ENCODE results near the gene ACOX1. TPM values are rescaled to one million over a fixed set of nuclear protein-coding genes. Genes with fewer than 3 reads are reported as not detected.

The ACOX1 gene
- total and polyA plus RNA-seq, 2 of the 13 experiments (the other 11 are each of a cell fraction or from before 2014, with no cell fraction given) = 86.4 to 120 TPM

DNA sequence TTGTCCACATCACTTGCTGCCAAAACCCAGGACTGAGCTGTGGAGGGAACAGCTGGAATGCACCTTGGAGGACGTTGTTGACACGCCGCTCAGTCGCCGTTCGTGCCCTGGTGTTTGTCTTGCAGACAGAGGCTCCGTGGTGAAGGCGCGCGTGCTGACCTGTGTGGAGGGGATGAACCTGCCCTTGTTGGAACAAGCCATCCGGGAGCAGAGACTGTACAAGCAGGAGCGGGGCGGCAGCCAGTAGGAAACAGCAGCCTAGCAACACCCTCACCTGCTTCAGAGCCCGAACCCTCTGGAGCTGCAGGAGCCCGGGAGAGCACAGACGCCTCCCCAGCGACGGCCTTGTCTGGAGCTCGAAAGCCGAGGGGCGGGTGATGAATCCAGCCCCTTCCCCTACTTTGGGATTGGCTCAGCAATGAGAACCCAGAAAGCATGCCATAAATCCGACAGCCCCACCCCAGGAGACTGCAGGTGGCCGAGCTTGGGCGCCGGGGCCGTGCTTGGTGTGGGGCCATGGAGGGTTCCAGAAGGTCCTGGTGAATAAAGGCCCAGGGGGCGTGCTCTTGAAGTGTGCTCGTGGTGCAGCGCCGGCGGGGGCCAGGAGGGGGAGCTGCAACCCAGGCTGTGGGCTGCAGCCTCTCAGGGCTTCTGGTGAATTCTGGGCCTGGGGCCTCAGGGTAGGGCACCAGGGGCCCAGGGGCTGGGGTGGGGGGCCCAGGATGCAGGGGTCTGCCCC, 21.2 kb upstream of the ACOX1 start (continued):
- TF ChIP-seq ZNF18 (CRISPR knock-in tag; IDR thresholded peaks at IDR 0.05; ENCODE audit: insufficient replicate concordance) = peak; percentile 44
- TF ChIP-seq SMARCC2 (IDR thresholded peaks at IDR 0.05) = no peak
- no peak for TF ChIP-seq HIVEP1 (CRISPR knock-in tag; IDR thresholded peaks at IDR 0.05)
- TF ChIP-seq ZSCAN25 (CRISPR knock-in tag; IDR thresholded peaks at IDR 0.05) = peak; percentile 24; the same call in 1 of the 2 replicates
- TF ChIP-seq ZKSCAN8 (CRISPR knock-in tag; IDR thresholded peaks at IDR 0.05; ENCODE audit: borderline replicate concordance) = no peak
- no peak for TF ChIP-seq CREB1 (IDR thresholded peaks at IDR 0.05)
- no peak for TF ChIP-seq CREB1 (CRISPR knock-in tag; IDR thresholded peaks at IDR 0.05)
- no peak for TF ChIP-seq IKZF1 (IDR thresholded peaks at IDR 0.05)
- TF ChIP-seq ZNF605 (CRISPR knock-in tag; IDR thresholded peaks at IDR 0.05) = peak; percentile 53; the same call in 1 of the 2 replicates
- TF ChIP-seq SIN3A (IDR thresholded peaks at IDR 0.05; ENCODE audit: borderline replicate concordance, low read depth, low read length) = no peak
- TF ChIP-seq TEAD3 (CRISPR knock-in tag; optimal IDR thresholded peaks at IDR 0.05; ENCODE audit: borderline replicate concordance) = peak; percentile 95
- TF ChIP-seq PRPF4 (IDR thresholded peaks at IDR 0.05; ENCODE audit: low read depth, low read length, poor library complexity, severe bottlenecking) = no peak
- 0 out of 2 replicates have a peak, but pooled peaks have one; percentile 28 for TF ChIP-seq SAP130 (CRISPR knock-in tag; IDR thresholded peaks at IDR 0.05; ENCODE audit: low read depth)
- TF ChIP-seq MLLT10 (CRISPR knock-in tag; IDR thresholded peaks at IDR 0.05) = no peak
- no peak for TF ChIP-seq NFKBIZ (CRISPR knock-in tag; IDR thresholded peaks at IDR 0.05)
- peak; percentile 49; the same call in 1 of the 2 replicates for TF ChIP-seq HDAC1 (CRISPR knock-in tag; IDR thresholded peaks at IDR 0.05)
- no peak for TF ChIP-seq LRRFIP1 (CRISPR knock-in tag; conservative IDR thresholded peaks at IDR 0.05)
- no peak for TF ChIP-seq ZFP82 (CRISPR knock-in tag; IDR thresholded peaks at IDR 0.05; ENCODE audit: borderline replicate concordance)
- no peak for TF ChIP-seq NCOR1 (IDR thresholded peaks at IDR 0.05; ENCODE audit: borderline replicate concordance, low read length)
- TF ChIP-seq ZNF589 (CRISPR knock-in tag; conservative IDR thresholded peaks at IDR 0.05) = no peak
- TF ChIP-seq SIX1 (CRISPR knock-in tag; IDR thresholded peaks at IDR 0.05; ENCODE audit: borderline replicate concordance) = no peak
- peak; percentile 42; the same call in 1 of the 2 replicates for TF ChIP-seq KDM2A (CRISPR knock-in tag; IDR thresholded peaks at IDR 0.05; ENCODE audit: borderline replicate concordance, low read depth)
- TF ChIP-seq, protein P1, sequence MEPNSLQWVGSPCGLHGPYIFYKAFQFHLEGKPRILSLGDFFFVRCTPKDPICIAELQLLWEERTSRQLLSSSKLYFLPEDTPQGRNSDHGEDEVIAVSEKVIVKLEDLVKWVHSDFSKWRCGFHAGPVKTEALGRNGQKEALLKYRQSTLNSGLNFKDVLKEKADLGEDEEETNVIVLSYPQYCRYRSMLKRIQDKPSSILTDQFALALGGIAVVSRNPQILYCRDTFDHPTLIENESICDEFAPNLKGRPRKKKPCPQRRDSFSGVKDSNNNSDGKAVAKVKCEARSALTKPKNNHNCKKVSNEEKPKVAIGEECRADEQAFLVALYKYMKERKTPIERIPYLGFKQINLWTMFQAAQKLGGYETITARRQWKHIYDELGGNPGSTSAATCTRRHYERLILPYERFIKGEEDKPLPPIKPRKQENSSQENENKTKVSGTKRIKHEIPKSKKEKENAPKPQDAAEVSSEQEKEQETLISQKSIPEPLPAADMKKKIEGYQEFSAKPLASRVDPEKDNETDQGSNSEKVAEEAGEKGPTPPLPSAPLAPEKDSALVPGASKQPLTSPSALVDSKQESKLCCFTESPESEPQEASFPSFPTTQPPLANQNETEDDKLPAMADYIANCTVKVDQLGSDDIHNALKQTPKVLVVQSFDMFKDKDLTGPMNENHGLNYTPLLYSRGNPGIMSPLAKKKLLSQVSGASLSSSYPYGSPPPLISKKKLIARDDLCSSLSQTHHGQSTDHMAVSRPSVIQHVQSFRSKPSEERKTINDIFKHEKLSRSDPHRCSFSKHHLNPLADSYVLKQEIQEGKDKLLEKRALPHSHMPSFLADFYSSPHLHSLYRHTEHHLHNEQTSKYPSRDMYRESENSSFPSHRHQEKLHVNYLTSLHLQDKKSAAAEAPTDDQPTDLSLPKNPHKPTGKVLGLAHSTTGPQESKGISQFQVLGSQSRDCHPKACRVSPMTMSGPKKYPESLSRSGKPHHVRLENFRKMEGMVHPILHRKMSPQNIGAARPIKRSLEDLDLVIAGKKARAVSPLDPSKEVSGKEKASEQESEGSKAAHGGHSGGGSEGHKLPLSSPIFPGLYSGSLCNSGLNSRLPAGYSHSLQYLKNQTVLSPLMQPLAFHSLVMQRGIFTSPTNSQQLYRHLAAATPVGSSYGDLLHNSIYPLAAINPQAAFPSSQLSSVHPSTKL (CRISPR knock-in tag; IDR thresholded peaks at IDR 0.05) = peak; percentile 66
- TF ChIP-seq ZSCAN31 (CRISPR knock-in tag; IDR thresholded peaks at IDR 0.05; ENCODE audit: low read depth) = no peak
